H9 (cell line): ENCODE data around the gene CTPS2. TPM values are rescaled to one million over a fixed set of nuclear protein-coding genes. Genes with fewer than 3 reads are reported as not detected.

Experiments used
- DNase-seq: peaks from one replicate; pipeline ENCODE4 v3.0.0-alpha.2; 2017
- H2AFZ ChIP-seq: one replicate; pipeline ENCODE4 v1.6.1; 2013; ENCODE audit warnings: mild to moderate bottlenecking, low read length, control low read depth, moderate library complexity
- H2AK5ac ChIP-seq: 2 replicates; pipeline ENCODE4 v1.6.1; 2013; ENCODE audit warnings: low read length, control low read depth, mixed read lengths; ENCODE audit not compliant: insufficient read length
- H2BK120ac ChIP-seq: one replicate; pipeline ENCODE4 v1.6.1; 2013; ENCODE audit warnings: low read depth, mild to moderate bottlenecking, low read length, control low read depth, inconsistent platforms; ENCODE audit not compliant: poor library complexity, severe bottlenecking
- H2BK12ac ChIP-seq: 2 replicates; pipeline ENCODE4 v1.6.1; 2013; ENCODE audit warnings: low read length, control low read depth, mixed read lengths, low read depth; ENCODE audit not compliant: insufficient read length
- H2BK15ac ChIP-seq: 2 replicates; pipeline ENCODE4 v1.6.1; 2013; ENCODE audit warnings: low read depth, low read length, control low read depth
- H2BK20ac ChIP-seq: one replicate; pipeline ENCODE4 v1.6.1; 2013; ENCODE audit warnings: low read depth, mild to moderate bottlenecking, low read length, control low read depth, inconsistent platforms; ENCODE audit not compliant: poor library complexity, severe bottlenecking
- H2BK5ac ChIP-seq: 2 replicates; pipeline ENCODE4 v1.6.1; 2013; ENCODE audit warnings: low read length, control low read depth, mixed read lengths; ENCODE audit not compliant: insufficient read length
- H3K14ac ChIP-seq: 2 replicates; pipeline ENCODE4 v1.6.1; 2013; ENCODE audit warnings: low read length, control low read depth; ENCODE audit not compliant: insufficient read depth
- H3K18ac ChIP-seq: 2 replicates; pipeline ENCODE4 v1.6.1; 2013; ENCODE audit warnings: low read depth, mild to moderate bottlenecking, mixed read lengths, low read length, control low read depth; ENCODE audit not compliant: insufficient read length
- H3K23ac ChIP-seq: 2 replicates; pipeline ENCODE4 v1.6.1; 2013; ENCODE audit warnings: low read length, control low read depth, mixed read lengths, low read depth; ENCODE audit not compliant: insufficient read length
- H3K23me2 ChIP-seq: 2 replicates; pipeline ENCODE4 v1.6.1; 2013; ENCODE audit warnings: low read depth, mild to moderate bottlenecking, mixed read lengths, low read length, control low read depth; ENCODE audit not compliant: insufficient read length, poor library complexity, severe bottlenecking
- H3K27ac ChIP-seq: 2 replicates; pipeline ENCODE4 v1.5.1; 2013; ENCODE audit warnings: low read length, control low read depth, mixed read lengths, low read depth; ENCODE audit not compliant: insufficient read length
- H3K27me3 ChIP-seq: 2 replicates; pipeline ENCODE4 v1.6.1; 2013; ENCODE audit warnings: low read length, control low read depth, inconsistent platforms; ENCODE audit not compliant: insufficient read depth
- H3K4ac ChIP-seq: 2 replicates; pipeline ENCODE4 v1.6.1; 2013; ENCODE audit warnings: low read depth, mild to moderate bottlenecking, control low read depth, inconsistent platforms, low read length, moderate library complexity
- H3K4me1 ChIP-seq: 2 replicates; pipeline ENCODE4 v1.6.1; 2013; ENCODE audit warnings: low read length, control low read depth, inconsistent platforms; ENCODE audit not compliant: insufficient read depth
- H3K4me2 ChIP-seq: 2 replicates; pipeline ENCODE4 v1.6.1; 2013; ENCODE audit warnings: low read length, control low read depth, mixed read lengths; ENCODE audit not compliant: insufficient read length, insufficient read depth
- H3K56ac ChIP-seq: 2 replicates; pipeline ENCODE4 v1.6.1; 2013; ENCODE audit warnings: low read depth, mild to moderate bottlenecking, mixed read lengths, low read length, control low read depth; ENCODE audit not compliant: insufficient read length
- H3K79me1 ChIP-seq: 2 replicates; pipeline ENCODE4 v1.6.1; 2013; ENCODE audit warnings: low read depth, mild to moderate bottlenecking, moderate library complexity, low read length, control low read depth, inconsistent platforms; ENCODE audit not compliant: insufficient read depth, poor library complexity, severe bottlenecking
- H3K79me2 ChIP-seq: 2 replicates; pipeline ENCODE4 v1.6.1; 2013; ENCODE audit warnings: low read length, control low read depth, inconsistent platforms; ENCODE audit not compliant: insufficient read depth
- H3K9ac ChIP-seq: 2 replicates; pipeline ENCODE4 v1.6.1; 2013; ENCODE audit warnings: low read length, control low read depth, mixed read lengths; ENCODE audit not compliant: insufficient read length; ENCODE audit errors: extremely low read depth
- H3K9me3 ChIP-seq: one replicate; pipeline ENCODE4 v1.6.1; 2013; ENCODE audit warnings: low read depth, low read length, inconsistent platforms; ENCODE audit not compliant: control insufficient read depth
- H3T11ph ChIP-seq: one replicate; pipeline ENCODE4 v1.6.1; 2013; ENCODE audit warnings: mild to moderate bottlenecking, low read length, control low read depth, inconsistent platforms
- H4K20me1 ChIP-seq: one replicate; pipeline ENCODE4 v1.6.1; 2013; ENCODE audit not compliant: control insufficient read depth, insufficient read length, insufficient read depth
- H4K5ac ChIP-seq: 2 replicates; pipeline ENCODE4 v1.6.1; 2013; ENCODE audit warnings: low read depth, mild to moderate bottlenecking, mixed read lengths, low read length, control low read depth; ENCODE audit not compliant: insufficient read length
- H4K8ac ChIP-seq: replicated peaks from 2 replicates; pipeline ENCODE4 v1.6.1; 2013; ENCODE audit warnings: low read length, control low read depth, mixed read lengths, low read depth; ENCODE audit not compliant: insufficient read length
- H4K91ac ChIP-seq: 2 replicates; pipeline ENCODE4 v1.6.1; 2013; ENCODE audit warnings: low read depth, mild to moderate bottlenecking, moderate library complexity, mixed read lengths, low read length, control low read depth; ENCODE audit not compliant: insufficient read length
- H3K27ac Mint-ChIP-seq, 3 experiments: 2 replicates in 2 of 3; 3 replicates in 1 of 3; pipeline ENCODE4 v1.8.0; 2020 to 2021; ENCODE audit warnings: mixed read lengths in 3 of 3, mild to moderate bottlenecking in 1 of 3, moderate library complexity in 1 of 3
- H3K27me3 Mint-ChIP-seq: 2 replicates; pipeline ENCODE4 v1.8.0; 2021; ENCODE audit warnings: low read depth, mild to moderate bottlenecking, moderate library complexity, mixed read lengths
- H3K36me3 Mint-ChIP-seq, 3 experiments: 2 replicates in 2 of 3; 3 replicates in 1 of 3; pipeline ENCODE4 v1.8.0; 2020 to 2021; ENCODE audit warnings: low read depth in 3 of 3, mixed read lengths in 3 of 3; ENCODE audit not compliant: insufficient read depth in 1 of 3
- H3K4me1 Mint-ChIP-seq, 2 experiments: 2 replicates each; pipeline ENCODE4 v1.8.0; 2020; ENCODE audit warnings: mixed read lengths in 2 of 2
- H3K4me3 Mint-ChIP-seq, 2 experiments: 2 replicates in 1 of 2; 3 replicates in 1 of 2; pipeline ENCODE4 v1.8.0; 2020 to 2021; ENCODE audit warnings: mild to moderate bottlenecking in 2 of 2, mixed read lengths in 2 of 2, moderate library complexity in 1 of 2
- H3K9me3 Mint-ChIP-seq, 2 experiments: 2 replicates in 1 of 2; 3 replicates in 1 of 2; pipeline ENCODE4 v1.8.0; 2020; ENCODE audit warnings: mild to moderate bottlenecking in 2 of 2, mixed read lengths in 2 of 2, moderate library complexity in 1 of 2
- WGBS: extraction: QIAGEN DNeasy Blood & Tissue Kit; methylation state at CpG from one replicate; pipeline ENCODE4 v1.1.7; 2013; ENCODE audit warnings: missing lambda C conversion rate, low lambda C conversion rate, mixed read lengths; ENCODE audit not compliant: insufficient read length; ENCODE audit errors: extremely low coverage; 5-methylcytosine and 5-hydroxymethylcytosine counted together
- total RNA-seq: library from RNA; stranded (reverse); gene quantifications from 2 replicates; pipeline ENCODE4 v1.2.1, GENCODE V29; 2021
- TF ChIP-seq, protein P1 (sequence below): fragments of 200-600 bp; sonication (generic); conservative IDR thresholded peaks from 3 replicates; pipeline ENCODE4 v1.8.0; 2021; ENCODE audit warnings: antibody characterized with exemption, mild to moderate bottlenecking

The CTPS2 gene
- total RNA-seq, 1 experiment from 2014 or later: 69.7 TPM

DNA sequence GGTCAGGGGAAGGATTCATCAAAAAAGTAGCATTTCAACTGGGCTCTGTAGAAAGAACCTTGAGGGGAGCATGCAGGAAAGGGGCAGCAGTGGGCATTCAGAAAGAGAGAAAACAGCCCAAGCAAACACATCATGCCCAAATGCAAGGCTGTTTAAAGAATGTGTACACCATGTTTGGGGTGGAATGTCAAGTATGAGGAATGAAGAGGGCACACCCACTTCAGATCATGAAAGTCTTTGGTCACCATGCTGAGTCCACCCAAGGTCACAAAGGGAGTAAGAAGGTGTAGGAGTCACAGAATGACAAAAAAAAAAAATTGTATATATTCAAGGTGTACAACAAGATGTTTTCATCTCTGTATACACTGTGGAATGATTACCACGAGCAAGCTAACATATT, 53.1 kb downstream of the CTPS2 start:
- Histone ChIP-seq H3K27ac (no peak overlapping the region), H3T11ph (no peak overlapping the region), H2AFZ (no peak overlapping the region), H4K8ac (no peak overlapping the region), H3K9me3 (no peaks in the 10 kb centered on the region), H2BK12ac (no peak overlapping the region), H3K79me2 (no peaks in the 10 kb centered on the region), H3K4ac (no peak overlapping the region), H3K18ac (no peak overlapping the region), H3K4me2 (no peak overlapping the region), H3K14ac (no peak overlapping the region), H4K91ac (no peak overlapping the region), H3K79me1 (no peaks in the 10 kb centered on the region), H2BK120ac (no peak overlapping the region), H3K4me1 (0 out of 2 replicates have a peak, but pooled peaks cover 2% of the 10 kb centered on the region), H2BK15ac (no peak overlapping the region), H3K27me3 (no peaks in the 10 kb centered on the region), H2BK20ac (no peak overlapping the region), H4K5ac (no peak overlapping the region), H3K9ac (no peak overlapping the region), H3K23me2 (no peaks in the 10 kb centered on the region), H4K20me1 (no peaks in the 10 kb centered on the region), H2BK5ac (no peak overlapping the region), H3K56ac (no peak overlapping the region), H2AK5ac (no peak overlapping the region), H3K23ac (no peak overlapping the region)
- Mint-ChIP-seq H3K27ac (peak overlapping the region in 1 of 3 experiments; percentile 52; a peak in 2 of 7 replicates), H3K36me3 (peaks cover 48 to 76% (median 73%) of the 10 kb centered on the region in 3 experiments), H3K4me3 (no peak overlapping the region), H3K9me3 (no peaks in the 10 kb centered on the region), H3K27me3 (no peaks in the 10 kb centered on the region; the same call in 1 of the 2 replicates), H3K4me1 (peaks cover 12 to 19% of the 10 kb centered on the region in 2 experiments)
- no peak for DNase-seq
- WGBS: no CpG with 5 or more reads among the region's 1 CpG
- TF ChIP-seq, protein P1, sequence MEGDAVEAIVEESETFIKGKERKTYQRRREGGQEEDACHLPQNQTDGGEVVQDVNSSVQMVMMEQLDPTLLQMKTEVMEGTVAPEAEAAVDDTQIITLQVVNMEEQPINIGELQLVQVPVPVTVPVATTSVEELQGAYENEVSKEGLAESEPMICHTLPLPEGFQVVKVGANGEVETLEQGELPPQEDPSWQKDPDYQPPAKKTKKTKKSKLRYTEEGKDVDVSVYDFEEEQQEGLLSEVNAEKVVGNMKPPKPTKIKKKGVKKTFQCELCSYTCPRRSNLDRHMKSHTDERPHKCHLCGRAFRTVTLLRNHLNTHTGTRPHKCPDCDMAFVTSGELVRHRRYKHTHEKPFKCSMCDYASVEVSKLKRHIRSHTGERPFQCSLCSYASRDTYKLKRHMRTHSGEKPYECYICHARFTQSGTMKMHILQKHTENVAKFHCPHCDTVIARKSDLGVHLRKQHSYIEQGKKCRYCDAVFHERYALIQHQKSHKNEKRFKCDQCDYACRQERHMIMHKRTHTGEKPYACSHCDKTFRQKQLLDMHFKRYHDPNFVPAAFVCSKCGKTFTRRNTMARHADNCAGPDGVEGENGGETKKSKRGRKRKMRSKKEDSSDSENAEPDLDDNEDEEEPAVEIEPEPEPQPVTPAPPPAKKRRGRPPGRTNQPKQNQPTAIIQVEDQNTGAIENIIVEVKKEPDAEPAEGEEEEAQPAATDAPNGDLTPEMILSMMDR: no peak
